Dedifferentiated amniotic fluid mesenchymal stem cell (primary cell): ENCODE measurements around the gene ENHO.
"Not testable (repeated sequence)": the region's sequence is repeated elsewhere in the genome, so short reads cannot be mapped to it uniquely, and the experiment has no call there.

Experiments used
- DNase-seq: peaks from one replicate; pipeline ENCODE4 v3.0.0-alpha.2; 2016; ENCODE audit errors: extremely low spot score

ENHO gene

DNA sequence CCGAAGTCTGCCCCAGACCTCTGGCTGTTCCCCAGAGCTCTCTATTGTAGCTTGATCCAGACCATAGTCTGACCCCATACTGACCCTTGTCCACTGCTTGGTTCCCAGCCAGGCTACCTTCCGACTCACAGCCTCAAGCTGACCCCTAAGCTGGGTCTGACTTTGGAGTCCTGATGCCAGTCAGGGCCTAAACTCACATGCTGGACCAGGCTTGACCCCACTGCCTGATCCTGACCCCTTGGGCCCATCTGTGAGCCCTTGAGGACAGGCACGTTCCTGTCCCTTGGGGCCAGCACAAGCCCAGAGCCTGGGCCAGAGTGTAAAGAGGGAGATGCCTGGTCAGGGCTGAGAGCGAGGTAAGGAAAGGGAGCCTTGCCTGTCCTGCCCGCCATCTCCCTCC, 32.7 kb upstream of the ENHO start:
- no peak for DNase-seq

DNA sequence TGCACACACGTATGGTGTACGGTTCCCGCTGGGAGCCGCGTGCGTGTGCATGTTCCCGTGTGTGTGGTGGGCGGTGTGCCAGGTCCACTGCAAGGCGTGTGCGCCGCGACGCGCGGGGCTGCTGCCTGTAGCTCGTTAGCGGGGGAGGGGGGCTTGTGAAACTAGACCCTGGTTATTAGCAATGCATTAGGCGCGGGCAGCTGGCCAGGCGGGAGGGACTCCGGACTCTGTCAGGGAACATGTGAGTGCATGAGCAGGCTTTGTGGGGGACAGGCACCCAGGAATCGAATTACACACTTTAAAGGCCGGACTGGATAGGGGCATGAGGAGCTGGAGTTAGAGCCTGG, 32.2 kb upstream of the ENHO start:
- DNase-seq, result no peak

DNA sequence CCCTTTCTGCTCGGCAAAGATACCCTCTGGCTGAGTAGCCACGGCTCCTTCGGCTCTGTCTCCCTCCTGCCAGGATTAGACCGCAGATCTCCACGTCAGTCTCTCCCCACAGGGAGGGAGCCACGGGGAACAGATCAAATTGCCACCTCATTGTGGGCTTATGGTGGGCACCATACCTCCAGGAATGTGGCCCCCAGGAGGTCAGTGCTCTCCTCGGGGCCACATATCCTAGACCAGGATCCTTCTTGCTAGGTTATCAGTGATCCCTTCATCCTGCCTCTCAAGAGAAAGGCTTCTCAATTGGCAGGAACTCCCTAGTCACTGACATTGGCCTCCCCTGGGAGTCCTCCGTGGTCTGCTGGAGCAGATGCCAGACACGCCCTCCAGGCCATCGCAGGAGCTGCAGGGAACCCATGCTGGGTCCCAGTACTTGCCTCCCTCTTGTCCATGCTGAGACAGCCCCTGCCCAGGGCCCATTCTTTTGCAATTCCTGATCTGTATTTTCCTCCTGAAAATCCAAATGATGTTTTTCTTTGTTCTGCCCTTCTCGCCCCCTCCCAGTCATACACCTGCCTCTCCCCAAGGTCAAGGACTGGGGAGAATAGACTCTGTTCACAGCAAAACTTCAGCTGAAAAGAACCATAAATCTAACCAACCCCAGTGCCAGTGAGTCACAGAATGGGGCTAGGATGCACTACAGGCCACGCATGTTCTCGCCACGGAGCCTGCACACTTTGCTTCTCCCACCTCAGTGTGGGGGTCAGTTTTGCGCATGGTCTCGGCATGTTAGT, 31.6 kb upstream of the ENHO start:
- no peak for DNase-seq

DNA sequence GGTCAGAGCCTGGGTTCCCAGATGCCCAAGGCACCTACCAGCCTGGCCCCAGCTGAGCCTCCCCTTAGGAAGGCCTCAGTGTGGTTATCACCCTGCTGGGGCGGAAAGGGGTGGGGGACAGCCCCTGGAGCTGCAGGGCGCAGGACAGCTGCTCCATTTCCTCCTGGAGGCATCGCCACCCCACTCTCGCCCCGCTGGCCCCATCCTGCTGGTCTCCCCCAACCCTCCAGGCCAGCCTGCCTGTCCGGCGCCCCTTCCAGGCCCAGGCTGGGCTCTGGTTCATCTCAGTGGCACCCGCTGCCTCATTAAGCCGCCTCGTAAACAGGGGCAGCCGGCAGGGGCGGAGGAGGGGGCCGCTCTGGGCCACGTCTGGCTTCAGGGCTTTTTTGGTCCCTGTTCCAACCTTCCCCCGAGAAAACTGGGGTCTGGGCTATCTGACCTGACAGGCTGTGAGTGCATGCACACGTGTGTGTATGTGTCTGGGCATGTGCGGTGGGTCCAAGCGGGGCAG, 30.8 kb upstream of the ENHO start:
- DNase-seq, result no peak

DNA sequence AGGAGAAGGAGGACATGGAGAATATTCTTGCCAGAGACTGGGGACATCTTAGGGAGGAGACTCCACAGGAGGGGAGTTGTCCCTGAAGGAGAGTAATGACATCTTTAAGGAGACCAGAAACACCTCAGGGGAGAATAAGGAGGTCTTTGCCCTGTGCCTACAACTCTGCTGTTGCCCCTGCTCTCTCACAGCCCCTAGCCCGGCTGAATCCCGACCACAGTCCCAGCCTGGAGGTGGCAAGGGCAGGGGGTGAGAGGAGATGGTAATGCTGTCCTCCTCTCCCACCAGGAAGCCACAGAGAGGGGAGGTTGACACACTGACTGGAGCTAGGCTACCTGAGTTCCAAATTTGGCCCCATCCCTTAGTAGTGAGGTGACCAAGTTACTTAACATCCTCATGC, 30.2 kb upstream of the ENHO start:
- no peak for DNase-seq

DNA sequence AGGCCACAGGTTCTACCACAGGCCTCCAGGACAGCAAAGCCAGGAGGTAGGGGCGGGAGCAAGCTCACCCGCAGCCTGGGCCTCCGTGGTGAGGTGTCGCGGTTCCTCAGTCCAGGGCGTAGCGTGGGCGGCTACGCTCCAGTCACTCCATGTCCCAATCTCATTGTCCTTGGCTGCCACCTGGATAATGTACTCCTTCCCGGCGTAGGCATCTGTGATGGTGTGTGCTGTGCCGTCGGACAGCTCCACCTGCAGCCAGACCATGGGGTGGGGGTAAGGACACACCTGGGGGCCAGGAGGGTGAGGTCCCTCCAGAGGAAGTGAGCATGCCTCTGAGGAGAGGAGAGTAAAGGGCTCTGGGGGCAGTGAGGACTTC, 29.8 kb upstream of the ENHO start:
- DNase-seq, result no peak

DNA sequence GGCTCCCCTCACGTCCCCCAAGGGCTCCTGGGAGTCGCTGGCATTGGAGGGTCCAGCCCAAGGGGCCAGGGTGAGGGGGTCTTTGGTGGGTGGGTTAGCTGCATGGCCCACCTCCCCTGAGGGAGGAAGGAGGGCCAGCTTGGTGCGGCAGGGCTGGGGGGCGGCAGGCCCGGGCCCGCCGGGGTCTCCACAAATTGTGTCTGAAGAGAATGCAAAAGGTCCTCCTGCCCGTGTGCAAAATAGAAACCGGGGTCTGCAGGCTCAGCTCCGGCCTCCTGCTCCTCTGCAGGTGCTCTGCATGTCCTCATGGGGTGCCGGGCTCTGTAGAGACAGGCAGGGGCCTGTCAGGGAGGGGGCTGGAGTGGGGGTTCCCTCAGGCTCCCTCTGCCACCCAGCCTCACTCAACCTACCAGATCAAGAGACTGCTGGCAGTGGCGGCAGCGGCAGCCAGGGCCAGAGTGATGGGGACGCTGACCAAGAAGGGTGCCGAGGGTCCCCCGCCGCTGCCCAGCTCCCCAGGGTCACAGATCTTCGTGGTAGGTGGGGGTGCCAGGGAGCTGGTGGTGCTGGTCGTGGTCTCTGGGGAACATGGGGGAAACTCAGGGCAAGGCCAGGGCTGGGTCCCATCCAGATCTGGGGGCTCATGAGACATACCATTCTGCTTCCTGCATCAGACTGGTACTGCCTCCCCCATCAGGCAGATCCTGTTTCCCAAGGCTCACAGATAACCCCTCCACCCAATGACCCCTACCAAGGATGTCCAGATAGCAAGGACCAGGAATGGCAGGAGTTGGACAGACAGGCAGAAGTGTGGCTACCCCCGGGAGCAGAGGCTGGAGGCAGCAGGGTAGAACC, 29.2 kb upstream of the ENHO start:
- DNase-seq, result no peak

DNA sequence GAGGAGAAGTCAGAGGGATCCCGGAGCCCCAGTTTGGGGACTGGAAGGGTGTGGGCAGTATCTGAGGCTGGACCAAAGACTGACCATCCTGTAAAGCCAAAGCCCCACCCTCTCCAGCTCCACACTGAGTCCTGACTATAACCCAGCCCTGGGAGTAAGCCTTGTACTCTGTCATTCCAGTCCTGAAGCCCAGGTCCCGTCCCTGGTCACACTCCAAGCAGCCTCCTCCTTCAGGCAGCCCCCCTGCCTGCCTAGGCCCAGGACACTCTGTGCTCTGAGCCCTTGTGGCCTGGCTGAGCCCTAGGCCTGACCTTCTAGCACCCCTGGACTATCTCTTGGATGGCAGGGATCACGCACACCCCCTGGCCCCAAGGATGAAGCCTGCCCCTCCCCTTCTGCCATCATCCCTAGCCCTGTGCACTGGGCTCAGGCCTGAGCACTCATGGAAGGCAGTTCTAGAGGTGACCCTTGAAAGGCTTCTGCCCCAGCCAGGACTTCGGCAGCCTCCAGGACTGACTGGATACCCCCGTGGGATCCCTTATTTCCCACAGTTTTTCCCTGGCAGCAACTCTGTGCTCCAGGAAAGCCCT, 28.0 kb upstream of the ENHO start:
- no peak for DNase-seq

DNA sequence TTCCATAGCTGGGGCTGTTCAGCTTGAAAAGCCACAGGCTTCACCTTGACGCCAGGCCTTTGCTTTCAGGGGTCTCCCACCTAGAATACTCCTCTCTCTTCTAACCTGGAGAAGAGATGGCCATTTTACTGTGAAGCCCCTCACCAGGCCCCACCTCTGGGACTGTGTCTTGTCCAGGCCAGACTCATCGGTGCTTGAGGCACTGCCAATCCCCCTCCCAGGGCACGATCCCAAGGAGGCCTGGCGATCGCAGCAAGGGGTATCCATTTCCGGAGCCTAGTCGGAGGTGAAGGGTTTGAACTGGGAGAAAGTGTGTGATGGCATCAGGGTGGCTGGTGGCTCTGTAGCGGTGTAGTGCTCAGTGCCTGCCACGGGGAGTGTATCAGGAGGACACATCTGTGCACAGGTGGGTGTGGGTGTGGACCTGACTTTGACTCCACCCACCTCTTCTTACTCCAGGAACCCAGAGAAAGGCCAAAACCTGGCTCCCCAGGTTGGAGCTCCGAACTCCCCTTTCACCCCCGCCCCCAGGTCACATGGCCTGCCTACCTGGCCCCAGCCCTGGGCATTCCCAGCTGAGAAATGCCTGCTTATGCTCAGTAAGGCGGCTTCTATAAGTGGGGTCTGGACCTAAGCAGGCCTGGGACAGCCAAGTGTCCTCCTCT, 27.4 kb upstream of the ENHO start:
- no peak for DNase-seq

DNA sequence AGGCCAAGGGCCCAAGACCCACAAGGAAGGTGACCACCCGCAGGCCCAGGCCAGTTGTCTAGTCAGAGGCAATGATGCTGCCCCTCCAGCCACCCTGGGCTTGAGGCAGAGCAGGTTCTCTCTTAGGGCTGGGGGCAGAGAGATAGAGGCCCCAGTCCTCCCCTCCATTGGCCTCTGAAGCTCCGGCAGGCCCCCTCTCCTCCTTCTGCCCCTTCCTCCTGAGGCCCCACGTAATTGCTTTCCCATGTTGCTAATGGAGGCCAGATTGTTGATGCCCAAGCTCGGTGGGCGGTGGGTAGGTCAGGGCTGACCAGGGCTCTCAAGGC, 26.6 kb upstream of the ENHO start:
- DNase-seq, result no peak

DNA sequence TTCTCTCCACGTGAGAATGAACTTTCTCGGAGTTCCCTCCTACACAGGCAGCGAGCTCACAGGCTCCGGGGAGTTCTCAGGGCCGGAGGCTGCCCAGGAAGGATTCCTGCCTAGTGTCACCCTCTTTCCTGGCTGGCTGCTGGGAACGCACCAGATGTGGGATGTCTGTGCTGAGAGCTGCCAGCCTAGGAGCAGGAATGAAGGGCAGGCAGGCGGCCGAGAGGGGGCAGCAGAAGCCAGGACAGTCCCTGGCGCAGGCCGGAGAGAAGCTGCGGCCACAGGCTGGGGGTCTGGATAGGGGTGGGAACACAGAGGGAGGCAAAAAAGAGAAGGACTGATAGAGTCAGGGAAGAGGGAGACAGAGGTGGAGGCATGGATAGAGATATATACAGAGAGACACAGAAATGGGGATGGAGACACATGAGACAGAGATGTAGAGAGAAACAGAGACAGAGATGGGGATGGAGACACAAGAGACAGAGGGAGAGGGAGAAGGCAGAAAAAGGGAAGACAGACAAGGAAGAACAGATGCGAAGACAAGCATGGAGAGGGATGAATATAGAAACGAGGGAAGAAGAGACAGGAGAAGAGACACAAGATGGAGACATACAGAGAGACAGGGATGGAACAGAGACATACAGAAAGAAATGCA, 25.3 kb upstream of the ENHO start:
- DNase-seq, result peak; percentile 24

DNA sequence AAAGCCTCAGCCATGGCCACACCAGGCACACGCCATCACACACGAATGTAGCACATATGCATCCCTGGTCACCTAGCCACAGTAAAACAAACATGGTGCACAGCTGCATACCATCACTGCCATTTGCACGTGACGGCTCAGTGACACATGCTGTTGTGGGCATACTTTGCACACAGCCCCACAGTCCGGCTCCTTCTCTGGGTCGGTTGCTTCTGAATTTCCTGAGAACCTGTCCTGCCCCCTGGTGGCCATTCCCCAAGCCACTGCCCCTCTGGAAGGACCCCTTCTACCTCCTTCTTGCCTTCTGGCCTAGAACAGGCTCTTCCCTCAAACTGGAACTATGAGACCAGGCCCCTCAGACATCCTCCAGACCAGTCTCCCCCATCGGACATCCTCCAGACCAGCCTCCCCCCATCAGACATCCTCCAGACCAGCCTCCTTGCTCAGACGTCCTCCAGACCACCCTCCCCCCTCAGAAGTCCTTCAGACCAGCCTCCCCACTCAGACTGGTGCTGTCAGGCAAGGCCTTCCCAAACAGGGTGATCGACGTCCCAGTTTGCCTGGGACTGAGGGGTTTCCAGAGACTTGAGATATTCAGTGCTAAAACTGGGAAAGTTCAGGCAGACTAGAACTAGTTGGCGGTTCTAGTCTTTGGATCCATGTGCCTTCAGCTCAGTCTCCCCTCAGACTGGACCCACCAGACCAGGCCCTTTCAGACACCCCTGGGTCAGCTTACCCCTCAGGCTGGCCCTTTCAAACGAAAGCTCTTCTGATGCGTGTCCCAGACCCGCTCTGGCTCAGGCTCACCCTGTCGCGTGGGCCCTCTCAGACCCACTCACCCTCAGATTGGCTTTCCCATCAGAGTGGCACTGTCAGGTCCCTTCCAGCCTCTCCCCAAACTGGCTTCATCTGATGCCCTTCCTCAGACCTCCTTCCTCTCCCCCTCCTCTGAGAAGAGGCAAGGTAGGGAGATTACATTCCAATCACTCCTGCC, 24.3 kb upstream of the ENHO start:
- peak; percentile 26 for DNase-seq

DNA sequence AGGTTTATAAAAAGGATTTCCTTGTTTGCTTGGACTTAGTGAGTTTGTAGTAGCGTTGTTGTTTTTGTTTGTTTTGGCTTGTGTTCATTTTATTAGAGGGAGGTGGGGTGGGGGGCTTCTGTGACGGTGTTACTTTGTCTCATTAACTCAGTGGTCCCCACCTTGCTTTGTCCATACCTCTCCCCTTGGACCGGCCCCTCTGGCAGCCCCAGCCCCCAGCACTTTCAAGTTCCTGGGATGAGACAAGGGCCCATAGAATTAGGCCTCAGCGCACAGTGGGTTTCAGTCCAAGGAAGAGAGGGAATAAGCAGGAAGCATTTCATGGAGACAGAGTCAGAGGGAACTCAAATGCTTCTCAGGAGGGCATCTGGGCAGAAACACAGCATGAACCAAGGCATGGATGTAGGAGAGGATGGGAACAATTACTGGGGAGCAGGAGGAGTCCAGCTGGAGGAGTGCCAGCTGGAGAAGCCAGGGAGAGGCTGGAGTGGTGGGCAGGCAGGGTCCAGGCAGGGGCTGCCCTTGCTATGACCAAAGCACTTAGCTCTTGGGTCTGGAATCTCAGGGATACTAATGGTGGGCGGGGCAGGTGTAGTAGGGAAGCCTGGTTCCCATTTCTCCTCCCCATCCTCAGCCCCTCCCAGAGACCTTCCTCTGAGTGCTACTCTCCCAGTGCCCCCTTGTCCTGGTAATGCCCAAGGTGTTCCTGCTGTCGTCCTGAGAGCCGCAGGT, 23.5 kb upstream of the ENHO start:
- no peak for DNase-seq

DNA sequence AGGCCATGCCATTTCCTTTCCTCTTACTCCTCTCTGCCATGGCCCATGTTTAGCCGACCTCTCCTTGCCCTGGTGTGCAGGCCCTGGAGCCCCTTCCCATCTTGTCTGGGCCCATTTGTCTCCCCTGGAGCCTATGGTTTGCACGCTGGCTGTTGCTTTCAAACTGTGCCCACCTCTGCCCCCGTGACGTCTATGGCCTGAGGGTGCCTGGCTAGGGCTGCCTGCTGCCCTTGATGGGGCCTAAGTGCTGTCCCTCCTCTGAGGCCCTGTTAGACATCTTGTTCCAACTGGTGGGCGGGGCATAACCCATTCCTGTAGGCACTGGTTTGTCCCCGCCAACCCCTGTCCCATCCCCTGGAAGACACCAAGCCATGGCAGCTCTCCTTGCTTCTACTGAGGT, 22.7 kb upstream of the ENHO start:
- no peak for DNase-seq

DNA sequence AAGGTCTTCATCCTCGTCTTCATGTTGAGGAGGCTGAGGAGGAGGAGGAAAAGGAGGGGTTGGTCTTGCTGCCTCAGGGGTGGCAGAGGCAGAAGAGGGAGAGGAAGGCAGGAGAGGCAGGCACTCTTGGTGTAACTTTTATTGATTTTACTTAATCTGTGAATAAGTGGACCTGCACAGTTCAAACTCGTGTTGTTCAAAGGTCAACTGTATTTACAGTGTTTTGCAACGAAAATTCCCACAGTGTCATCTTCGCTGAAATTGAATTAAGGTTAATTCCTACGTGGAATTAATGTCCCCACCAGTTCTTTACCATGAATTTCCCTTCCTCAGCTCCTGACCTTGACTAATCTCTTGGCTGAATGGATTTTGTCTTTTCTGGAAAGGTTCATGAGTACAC, 21.2 kb upstream of the ENHO start:
- DNase-seq, result no peak

DNA sequence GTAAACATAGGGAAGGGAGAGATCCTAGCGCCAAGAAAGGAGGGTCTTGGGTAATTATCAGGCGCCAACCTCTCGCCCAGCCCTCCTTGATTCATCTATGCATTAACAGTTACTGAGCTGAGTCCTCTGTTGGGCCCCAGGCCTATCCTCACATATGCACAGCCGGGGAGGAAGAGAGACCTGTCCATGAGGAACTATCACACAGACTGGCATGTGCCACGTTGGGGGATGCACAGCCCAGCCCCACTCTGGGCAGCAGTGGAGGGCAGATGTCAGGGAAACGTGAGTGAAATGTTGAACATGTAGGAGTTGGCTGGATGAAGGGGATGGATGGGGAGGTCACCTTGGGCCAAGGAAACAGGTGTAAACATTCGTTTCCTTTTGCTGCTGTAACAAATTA, 18.8 kb upstream of the ENHO start:
- DNase-seq, result no peak

DNA sequence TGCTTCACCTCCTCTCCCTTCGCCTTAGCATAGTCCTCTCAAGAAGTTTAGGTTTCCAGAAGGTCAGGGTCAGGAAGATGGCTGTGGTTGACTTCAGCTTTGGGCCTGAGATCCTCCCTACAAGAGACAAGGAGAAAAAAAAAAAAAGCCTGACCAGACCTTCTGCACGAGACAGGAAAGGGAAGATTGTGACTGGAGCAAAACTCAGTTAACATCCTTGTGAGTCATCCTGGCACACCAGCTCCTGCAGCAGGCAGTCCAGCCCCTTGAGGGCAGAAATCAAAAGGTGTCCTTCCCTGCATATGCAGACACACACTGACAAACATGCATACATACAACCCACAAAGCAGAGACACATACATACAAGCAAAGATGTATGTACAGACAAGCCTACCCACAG, 18.0 kb upstream of the ENHO start:
- no peak for DNase-seq

DNA sequence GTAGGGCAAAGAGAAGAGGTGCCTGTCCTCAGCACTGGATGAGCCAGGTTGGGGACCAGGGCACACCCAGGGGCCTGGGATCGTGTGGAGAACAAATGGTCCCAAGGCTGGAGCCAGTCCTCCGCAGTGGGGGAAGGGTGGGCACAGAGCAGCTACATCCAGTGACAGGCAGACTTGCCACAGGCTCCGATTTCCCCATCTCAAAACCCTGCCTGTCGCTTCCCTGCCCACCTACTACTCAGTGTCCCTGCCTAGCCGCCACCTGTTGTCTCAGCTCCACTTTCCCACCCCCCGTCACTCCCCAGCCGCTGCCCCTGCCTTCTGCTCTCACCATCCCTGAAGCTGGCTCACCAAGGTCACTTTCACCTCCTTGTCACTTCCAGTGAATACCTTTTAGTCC, 13.9 kb upstream of the ENHO start:
- DNase-seq, result no peak

DNA sequence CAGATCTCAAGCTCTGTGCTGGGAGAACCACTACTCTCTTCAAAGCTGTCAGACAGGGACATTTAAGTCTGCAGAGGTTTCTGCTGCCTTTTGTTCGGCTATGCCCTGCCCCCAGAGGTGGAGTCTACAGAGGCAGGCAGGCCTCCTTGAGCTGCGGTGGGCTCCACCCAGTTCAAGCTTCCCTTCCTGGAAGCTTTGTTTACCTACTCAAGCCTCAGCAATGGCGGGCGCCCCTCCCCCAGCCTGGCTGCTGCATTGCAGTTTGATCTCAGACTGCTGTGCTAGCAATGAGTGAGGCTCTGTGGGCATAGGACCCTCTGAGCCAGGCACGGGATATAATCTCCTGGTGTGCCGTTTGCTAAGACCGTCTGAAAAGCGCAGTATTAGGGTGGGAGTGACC, 9.3 kb upstream of the ENHO start:
- DNase-seq, result not testable (repeated sequence)

DNA sequence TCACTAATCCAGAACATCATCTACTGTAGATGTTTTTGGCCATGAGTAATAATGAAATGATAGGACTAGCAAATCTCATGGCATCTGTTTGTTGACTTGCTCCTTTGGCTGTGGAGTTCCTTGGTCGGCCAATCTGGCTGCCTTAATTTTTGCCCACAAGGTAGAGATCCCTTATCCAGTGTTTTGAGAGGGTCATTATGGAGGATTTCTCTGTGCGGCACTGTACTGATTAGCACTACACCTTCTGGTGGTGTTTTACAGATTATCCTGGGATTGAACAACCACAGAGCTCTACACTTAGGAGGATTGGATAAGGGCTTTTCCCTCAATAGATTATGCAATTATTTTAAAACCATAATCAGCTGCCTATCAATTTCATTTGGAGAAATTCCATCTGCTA, 3.2 kb upstream of the ENHO start:
- DNase-seq, result no peak
